WTC11 (cell line): ENCODE measurements around the gene CEP63. TPM values are rescaled to one million over a fixed set of nuclear protein-coding genes. Genes with fewer than 3 reads are reported as not detected.
"Not testable (repeated sequence)": the region's sequence is repeated elsewhere in the genome, so short reads cannot be mapped to it uniquely, and the experiment has no call there.

Experiments
- ATAC-seq: fragments of 200-7000 bp; cut with Tn5 transposase; 2 replicates; pipeline ENCODE4 v1.10.0; 2021; ENCODE audit warnings: mild to moderate bottlenecking, moderate library complexity
- CTCF ChIA-PET: fragments of 300-600 bp; sonication (Branson Sonifier 250); formaldehyde crosslinking; loops from one replicate; lab custom pipeline; 2021; ENCODE audit warnings: antibody characterized with exemption; lab: Charles Lee
- POLR2A ChIA-PET: fragments of 350-600 bp; sonication (Branson Sonifier 250); formaldehyde crosslinking; loops from one replicate; lab custom pipeline; 2021; ENCODE audit warnings: antibody characterized with exemption; lab: Charles Lee
- DNase-seq: peaks from one replicate; pipeline ENCODE4 v3.0.0; 2021; ENCODE audit warnings: low spot score
- H3K27ac Mint-ChIP-seq: 2 replicates; pipeline ENCODE4 v1.8.0; 2021; ENCODE audit warnings: mixed read lengths
- H3K27me3 Mint-ChIP-seq: 2 replicates; pipeline ENCODE4 v1.8.0; 2021; ENCODE audit warnings: low read depth, mild to moderate bottlenecking, moderate library complexity, mixed read lengths
- H3K36me3 Mint-ChIP-seq: 2 replicates; pipeline ENCODE4 v1.8.0; 2021; ENCODE audit warnings: mixed read lengths
- H3K4me1 Mint-ChIP-seq: 2 replicates; pipeline ENCODE4 v1.8.0; 2022; ENCODE audit warnings: mixed read lengths
- H3K4me3 Mint-ChIP-seq: 2 replicates; pipeline ENCODE4 v1.8.0; 2021; ENCODE audit warnings: mild to moderate bottlenecking, moderate library complexity, mixed read lengths
- H3K9me3 Mint-ChIP-seq: 2 replicates; pipeline ENCODE4 v1.8.0; 2021; ENCODE audit warnings: mixed read lengths
- ATF1 ChIP-seq: sonication (generic); formaldehyde crosslinking; IDR thresholded peaks from 2 replicates; pipeline ENCODE4 v1.8.1; 2023; ENCODE audit warnings: mild to moderate bottlenecking, moderate library complexity, missing genetic modification reagents
- CREB1 ChIP-seq: sonication (generic); formaldehyde crosslinking; IDR thresholded peaks from 2 replicates; pipeline ENCODE4 v1.8.0; 2023; ENCODE audit warnings: mild to moderate bottlenecking, missing genetic modification reagents
- CREM ChIP-seq: sonication (generic); formaldehyde crosslinking; IDR thresholded peaks from 2 replicates; pipeline ENCODE4 v1.8.1; 2022; ENCODE audit warnings: mild to moderate bottlenecking, missing genetic modification reagents, moderate library complexity
- ETV6 ChIP-seq: sonication (generic); formaldehyde crosslinking; IDR thresholded peaks from 2 replicates; pipeline ENCODE4 v1.8.1; 2022; ENCODE audit warnings: mild to moderate bottlenecking, missing genetic modification reagents
- GABPB1 ChIP-seq: sonication (generic); formaldehyde crosslinking; IDR thresholded peaks from 2 replicates; pipeline ENCODE4 v1.8.1; 2023; ENCODE audit warnings: mild to moderate bottlenecking, missing genetic modification reagents
- NFATC4 ChIP-seq: fragments of 250-450 bp; sonication (Bioruptor Pico); IDR thresholded peaks from 2 replicates; pipeline ENCODE4 v1.9.0; 2021; ENCODE audit warnings: mild to moderate bottlenecking
- NR1H2 ChIP-seq: sonication (generic); formaldehyde crosslinking; IDR thresholded peaks from 2 replicates; pipeline ENCODE4 v1.9.0; 2021; ENCODE audit warnings: mild to moderate bottlenecking, moderate library complexity, missing genetic modification reagents
- PRRX2 ChIP-seq: fragments of 250-450 bp; sonication (Bioruptor Pico); IDR thresholded peaks from 2 replicates; pipeline ENCODE4 v1.8.0; 2021; ENCODE audit warnings: mild to moderate bottlenecking
- SOX15 ChIP-seq: fragments of 250-450 bp; sonication (Bioruptor Pico); IDR thresholded peaks from 2 replicates; pipeline ENCODE4 v1.9.0; 2021; ENCODE audit warnings: mild to moderate bottlenecking
- TEAD1 ChIP-seq: sonication (generic); formaldehyde crosslinking; IDR thresholded peaks from 2 replicates; pipeline ENCODE4 v1.8.0; 2022; ENCODE audit warnings: mild to moderate bottlenecking, missing genetic modification reagents
- TP53 ChIP-seq: sonication (generic); formaldehyde crosslinking; IDR thresholded peaks from 2 replicates; pipeline ENCODE4 v1.8.1; 2023; ENCODE audit warnings: mild to moderate bottlenecking, missing genetic modification reagents
- ZNF671 ChIP-seq: fragments of 250-450 bp; sonication (Bioruptor Pico); IDR thresholded peaks from 2 replicates; pipeline ENCODE4 v1.8.0; 2021; ENCODE audit warnings: mild to moderate bottlenecking
- total RNA-seq: library from RNA; stranded (reverse); gene quantifications from 3 replicates; pipeline ENCODE4 v1.2.3, GENCODE V29; 2021
- TF ChIP-seq, protein P1 (sequence below): fragments of 250-450 bp; sonication (Bioruptor Pico); IDR thresholded peaks from 2 replicates; pipeline ENCODE4 v1.9.0; 2021; ENCODE audit warnings: mild to moderate bottlenecking
- TF ChIP-seq, protein P2 (sequence below): fragments of 250-450 bp; sonication (Bioruptor Pico); IDR thresholded peaks from 2 replicates; pipeline ENCODE4 v1.9.0; 2021; ENCODE audit warnings: mild to moderate bottlenecking
- TF ChIP-seq, protein P3 (sequence below): sonication (generic); formaldehyde crosslinking; IDR thresholded peaks from 2 replicates; pipeline ENCODE4 v1.8.1; 2022; ENCODE audit warnings: mild to moderate bottlenecking, missing genetic modification reagents, moderate library complexity, borderline replicate concordance
- TF ChIP-seq, protein P4 (sequence below): sonication (generic); formaldehyde crosslinking; IDR thresholded peaks from 2 replicates; pipeline ENCODE4 v1.8.0; 2022; ENCODE audit warnings: mild to moderate bottlenecking, missing genetic modification reagents
- TF ChIP-seq, protein P5 (sequence below): sonication (generic); formaldehyde crosslinking; IDR thresholded peaks from 2 replicates; pipeline ENCODE4 v1.8.0; 2022; ENCODE audit warnings: mild to moderate bottlenecking, missing genetic modification reagents
- TF ChIP-seq, protein P6 (sequence below): sonication (generic); formaldehyde crosslinking; IDR thresholded peaks from 2 replicates; pipeline ENCODE4 v1.8.1; 2022; ENCODE audit warnings: missing genetic modification reagents, borderline replicate concordance
- TF ChIP-seq, protein P7 (sequence below): sonication (generic); formaldehyde crosslinking; IDR thresholded peaks from 2 replicates; pipeline ENCODE4 v1.8.1; 2023; ENCODE audit warnings: mild to moderate bottlenecking, missing genetic modification reagents

The CEP63 gene
- total RNA-seq, 1 experiment from 2014 or later = 28.0 TPM

DNA sequence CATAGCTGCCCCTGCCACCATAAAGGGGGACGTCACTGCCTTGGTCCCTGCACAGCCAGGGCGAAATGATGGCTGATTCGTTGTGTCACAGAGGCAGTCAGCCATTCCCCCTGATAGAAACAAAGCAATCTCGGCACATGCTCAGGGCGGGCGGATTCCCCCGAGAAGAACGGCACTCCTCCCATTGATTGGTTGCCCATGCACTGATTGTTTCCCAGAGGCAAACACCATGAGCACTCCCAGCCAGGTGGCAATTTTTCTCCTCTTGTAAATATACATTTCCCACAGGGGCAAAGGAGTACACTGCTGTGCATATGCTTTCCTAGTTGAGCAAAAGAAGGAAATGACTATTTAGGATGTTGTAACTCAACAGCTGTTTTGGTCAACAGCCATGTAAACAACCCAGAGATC lies 108.5 kb downstream of the CEP63 start:
- Mint-ChIP-seq H3K27ac (no peak overlapping the region), H3K4me1 (peaks cover 3% of the 10 kb centered on the region; the same call in 1 of the 2 replicates), H3K9me3 (no peaks in the 10 kb centered on the region), H3K4me3 (no peak overlapping the region), H3K27me3 (no peaks in the 10 kb centered on the region; the same call in none of the 2 replicates), H3K36me3 (no peaks in the 10 kb centered on the region)
- no peak for ATAC-seq
- TF ChIP-seq, protein P1, sequence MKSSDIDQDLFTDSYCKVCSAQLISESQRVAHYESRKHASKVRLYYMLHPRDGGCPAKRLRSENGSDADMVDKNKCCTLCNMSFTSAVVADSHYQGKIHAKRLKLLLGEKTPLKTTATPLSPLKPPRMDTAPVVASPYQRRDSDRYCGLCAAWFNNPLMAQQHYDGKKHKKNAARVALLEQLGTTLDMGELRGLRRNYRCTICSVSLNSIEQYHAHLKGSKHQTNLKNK (CRISPR knock-in tag) = no peak
- no peak for TF ChIP-seq TP53 (CRISPR knock-in tag)
- no peak for TF ChIP-seq TEAD1 (CRISPR knock-in tag)
- TF ChIP-seq PRRX2 (CRISPR knock-in tag) = no peak
- TF ChIP-seq, protein P2, sequence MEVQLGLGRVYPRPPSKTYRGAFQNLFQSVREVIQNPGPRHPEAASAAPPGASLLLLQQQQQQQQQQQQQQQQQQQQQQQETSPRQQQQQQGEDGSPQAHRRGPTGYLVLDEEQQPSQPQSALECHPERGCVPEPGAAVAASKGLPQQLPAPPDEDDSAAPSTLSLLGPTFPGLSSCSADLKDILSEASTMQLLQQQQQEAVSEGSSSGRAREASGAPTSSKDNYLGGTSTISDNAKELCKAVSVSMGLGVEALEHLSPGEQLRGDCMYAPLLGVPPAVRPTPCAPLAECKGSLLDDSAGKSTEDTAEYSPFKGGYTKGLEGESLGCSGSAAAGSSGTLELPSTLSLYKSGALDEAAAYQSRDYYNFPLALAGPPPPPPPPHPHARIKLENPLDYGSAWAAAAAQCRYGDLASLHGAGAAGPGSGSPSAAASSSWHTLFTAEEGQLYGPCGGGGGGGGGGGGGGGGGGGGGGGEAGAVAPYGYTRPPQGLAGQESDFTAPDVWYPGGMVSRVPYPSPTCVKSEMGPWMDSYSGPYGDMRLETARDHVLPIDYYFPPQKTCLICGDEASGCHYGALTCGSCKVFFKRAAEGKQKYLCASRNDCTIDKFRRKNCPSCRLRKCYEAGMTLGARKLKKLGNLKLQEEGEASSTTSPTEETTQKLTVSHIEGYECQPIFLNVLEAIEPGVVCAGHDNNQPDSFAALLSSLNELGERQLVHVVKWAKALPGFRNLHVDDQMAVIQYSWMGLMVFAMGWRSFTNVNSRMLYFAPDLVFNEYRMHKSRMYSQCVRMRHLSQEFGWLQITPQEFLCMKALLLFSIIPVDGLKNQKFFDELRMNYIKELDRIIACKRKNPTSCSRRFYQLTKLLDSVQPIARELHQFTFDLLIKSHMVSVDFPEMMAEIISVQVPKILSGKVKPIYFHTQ (CRISPR knock-in tag) = no peak
- TF ChIP-seq, protein P3, sequence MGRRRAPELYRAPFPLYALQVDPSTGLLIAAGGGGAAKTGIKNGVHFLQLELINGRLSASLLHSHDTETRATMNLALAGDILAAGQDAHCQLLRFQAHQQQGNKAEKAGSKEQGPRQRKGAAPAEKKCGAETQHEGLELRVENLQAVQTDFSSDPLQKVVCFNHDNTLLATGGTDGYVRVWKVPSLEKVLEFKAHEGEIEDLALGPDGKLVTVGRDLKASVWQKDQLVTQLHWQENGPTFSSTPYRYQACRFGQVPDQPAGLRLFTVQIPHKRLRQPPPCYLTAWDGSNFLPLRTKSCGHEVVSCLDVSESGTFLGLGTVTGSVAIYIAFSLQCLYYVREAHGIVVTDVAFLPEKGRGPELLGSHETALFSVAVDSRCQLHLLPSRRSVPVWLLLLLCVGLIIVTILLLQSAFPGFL (CRISPR knock-in tag) = no peak
- no peak for TF ChIP-seq GABPB1
- TF ChIP-seq NR1H2 (CRISPR knock-in tag) = no peak
- TF ChIP-seq ETV6 (CRISPR knock-in tag) = no peak
- TF ChIP-seq, protein P4, sequence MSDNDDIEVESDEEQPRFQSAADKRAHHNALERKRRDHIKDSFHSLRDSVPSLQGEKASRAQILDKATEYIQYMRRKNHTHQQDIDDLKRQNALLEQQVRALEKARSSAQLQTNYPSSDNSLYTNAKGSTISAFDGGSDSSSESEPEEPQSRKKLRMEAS (CRISPR knock-in tag) = no peak
- TF ChIP-seq NFATC4 (CRISPR knock-in tag) = no peak
- no peak for TF ChIP-seq CREB1 (CRISPR knock-in tag)
- TF ChIP-seq CREM (CRISPR knock-in tag) = no peak
- TF ChIP-seq, protein P5, sequence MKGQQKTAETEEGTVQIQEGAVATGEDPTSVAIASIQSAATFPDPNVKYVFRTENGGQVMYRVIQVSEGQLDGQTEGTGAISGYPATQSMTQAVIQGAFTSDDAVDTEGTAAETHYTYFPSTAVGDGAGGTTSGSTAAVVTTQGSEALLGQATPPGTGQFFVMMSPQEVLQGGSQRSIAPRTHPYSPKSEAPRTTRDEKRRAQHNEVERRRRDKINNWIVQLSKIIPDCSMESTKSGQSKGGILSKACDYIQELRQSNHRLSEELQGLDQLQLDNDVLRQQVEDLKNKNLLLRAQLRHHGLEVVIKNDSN (CRISPR knock-in tag) = no peak
- TF ChIP-seq ZNF671 (CRISPR knock-in tag) = no peak
- TF ChIP-seq, protein P6, sequence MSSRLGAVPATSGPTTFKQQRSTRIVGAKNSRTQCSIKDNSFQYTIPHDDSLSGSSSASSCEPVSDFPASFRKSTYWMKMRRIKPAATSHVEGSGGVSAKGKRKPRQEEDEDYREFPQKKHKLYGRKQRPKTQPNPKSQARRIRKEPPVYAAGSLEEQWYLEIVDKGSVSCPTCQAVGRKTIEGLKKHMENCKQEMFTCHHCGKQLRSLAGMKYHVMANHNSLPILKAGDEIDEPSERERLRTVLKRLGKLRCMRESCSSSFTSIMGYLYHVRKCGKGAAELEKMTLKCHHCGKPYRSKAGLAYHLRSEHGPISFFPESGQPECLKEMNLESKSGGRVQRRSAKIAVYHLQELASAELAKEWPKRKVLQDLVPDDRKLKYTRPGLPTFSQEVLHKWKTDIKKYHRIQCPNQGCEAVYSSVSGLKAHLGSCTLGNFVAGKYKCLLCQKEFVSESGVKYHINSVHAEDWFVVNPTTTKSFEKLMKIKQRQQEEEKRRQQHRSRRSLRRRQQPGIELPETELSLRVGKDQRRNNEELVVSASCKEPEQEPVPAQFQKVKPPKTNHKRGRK (CRISPR knock-in tag) = no peak
- TF ChIP-seq ATF1 (CRISPR knock-in tag) = no peak
- TF ChIP-seq, protein P7, sequence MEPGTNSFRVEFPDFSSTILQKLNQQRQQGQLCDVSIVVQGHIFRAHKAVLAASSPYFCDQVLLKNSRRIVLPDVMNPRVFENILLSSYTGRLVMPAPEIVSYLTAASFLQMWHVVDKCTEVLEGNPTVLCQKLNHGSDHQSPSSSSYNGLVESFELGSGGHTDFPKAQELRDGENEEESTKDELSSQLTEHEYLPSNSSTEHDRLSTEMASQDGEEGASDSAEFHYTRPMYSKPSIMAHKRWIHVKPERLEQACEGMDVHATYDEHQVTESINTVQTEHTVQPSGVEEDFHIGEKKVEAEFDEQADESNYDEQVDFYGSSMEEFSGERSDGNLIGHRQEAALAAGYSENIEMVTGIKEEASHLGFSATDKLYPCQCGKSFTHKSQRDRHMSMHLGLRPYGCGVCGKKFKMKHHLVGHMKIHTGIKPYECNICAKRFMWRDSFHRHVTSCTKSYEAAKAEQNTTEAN = no peak
- TF ChIP-seq SOX15 (CRISPR knock-in tag) = no peak
- POLR2A ChIA-PET = no interaction called here
- DNase-seq = no peak
- CTCF ChIA-PET = no interaction called here

DNA sequence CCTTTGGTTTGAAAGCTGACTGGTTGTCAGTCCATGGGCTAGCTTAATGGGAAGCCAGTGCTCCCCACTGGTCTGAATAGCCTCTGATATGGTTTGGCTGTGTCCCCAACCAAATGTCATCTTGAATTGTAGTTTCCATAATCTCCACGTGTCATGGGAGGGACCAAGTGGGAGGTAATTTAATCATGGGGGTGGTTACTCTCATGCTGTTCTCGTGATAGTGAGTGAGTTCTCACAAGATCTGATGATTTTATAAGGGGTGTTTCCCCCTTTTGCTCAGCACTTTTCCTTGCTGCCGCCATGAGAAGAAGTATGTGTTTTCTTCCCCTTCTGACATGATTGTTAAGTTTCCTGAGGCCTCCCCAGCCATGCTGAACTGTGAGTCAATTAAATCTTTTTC lies 109.1 kb downstream of the CEP63 start:
- H3K27me3 Mint-ChIP-seq, CTCF ChIA-PET, H3K4me3 Mint-ChIP-seq, H3K27ac Mint-ChIP-seq, POLR2A ChIA-PET, H3K36me3 Mint-ChIP-seq, H3K9me3 Mint-ChIP-seq, H3K4me1 Mint-ChIP-seq, DNase-seq, ATAC-seq: not testable (repeated sequence)
